Pancreas (tissue), 10 donors: ENCODE data around the gene WDR86. TPM values are rescaled to one million over a fixed set of nuclear protein-coding genes. Genes with fewer than 3 reads are reported as not detected.

Source experiments
- ATAC-seq, 4 donors: fragments of 200-7000 bp; cut with Tn5 transposase; one replicate each; pipeline versions ENCODE4 v1.8.0 to v1.9.1; 2020; ENCODE audit warnings: mild to moderate bottlenecking in 4 of 4, moderate library complexity in 4 of 4
- DNase-seq, 6 donors: peaks; one replicate each; pipeline ENCODE4 v3.0.0-alpha.2; 2020
- FAIRE-seq: peaks from 2 replicates; lab custom pipeline; 2012; peaks lifted over from hg19 to GRCh38; lab: Jason Lieb, UNC
- H3K27ac ChIP-seq, 4 donors: fragments of 200-600 bp; sonication (generic); 1 replicate in 3 of 4; 2 replicates in 1 of 4; pipeline versions ENCODE4 v1.5.0 to v1.8.0; 2020
- H3K27me3 ChIP-seq, 4 donors: fragments of 200-600 bp; one replicate each; pipeline ENCODE4 v1.8.0; 2021
- H3K36me3 ChIP-seq, 3 donors: fragments of 200-600 bp; sonication (generic) in 1 of 3; one replicate each; pipeline versions ENCODE4 v1.5.0 to v1.8.0; 2020 to 2021
- H3K4me1 ChIP-seq, 3 donors: fragments of 200-600 bp; one replicate each; pipeline ENCODE4 v1.8.0; 2021
- H3K4me3 ChIP-seq, 4 donors: fragments of 200-600 bp; sonication (generic) in 2 of 4; one replicate each; pipeline versions ENCODE4 v1.5.0 to v1.8.0; 2020 to 2021
- H3K9me3 ChIP-seq, 4 donors: fragments of 200-600 bp; one replicate each; pipeline ENCODE4 v1.8.0; 2021
- WGBS, 2 donors: extraction: QIAGEN DNeasy Blood & Tissue Kit; methylation state at CpG; one replicate each; pipeline ENCODE4 v1.1.7; 2013; 5-methylcytosine and 5-hydroxymethylcytosine counted together
- intact Hi-C, 3 donors: fragments of 100-400 bp; cut with DNase I; formaldehyde crosslinking; loops; one replicate each; pipeline versions ENCODE4 v1.11.1 to v1.14.2; 2022
- polyA plus RNA-seq, 2 donors: library from polyadenylated mRNA; stranded (reverse); fragments of 200-250 nt; gene quantifications; one replicate each; pipeline ENCODE4 v1.2.3, GENCODE V29; 2013
- total RNA-seq, 6 donors: library from RNA; stranded (reverse); fragmentation: NEBNext Ultra II Directional in 4 of 6; extraction: Animal tissue kit (Norgen Biotek cat#: 25700) in 4 of 6; gene quantifications; one replicate each; pipeline versions ENCODE4 v1.2.1 to v1.2.4, GENCODE V29; 2021 to 2023
- TF ChIP-seq, protein P1 (sequence below), 4 donors: fragments of 200-600 bp; sonication (generic) in 3 of 4; IDR thresholded peaks; one replicate each; pipeline versions ENCODE4 v1.5.0 to v1.8.0; 2021; ENCODE audit warnings: antibody characterized with exemption in 4 of 4
- donor health status: healthy with polysubstance abuse.
- donor health status: DM: no; HTN: no; CAD: no; lungs with moderate emphysema.
- donor health status: DM: no; HTN: no; CAD: no.
- donor health status: control.
- donor health status: control.
- donor health status: Bipolar disorder and iron deficiency.
- donor health status: DM: yes; HTN: yes; CAD: no.
- donor health status: DM: no; HTN: no; CAD: no.
- donor health status: DM: no; HTN: no; CAD: no.
- donor health status: DM: yes; HTN: yes; CAD: no.

The WDR86 gene
- total and polyA plus RNA-seq, 8 donors, result 0.28 to 1.7 (median 1.0) TPM

DNA sequence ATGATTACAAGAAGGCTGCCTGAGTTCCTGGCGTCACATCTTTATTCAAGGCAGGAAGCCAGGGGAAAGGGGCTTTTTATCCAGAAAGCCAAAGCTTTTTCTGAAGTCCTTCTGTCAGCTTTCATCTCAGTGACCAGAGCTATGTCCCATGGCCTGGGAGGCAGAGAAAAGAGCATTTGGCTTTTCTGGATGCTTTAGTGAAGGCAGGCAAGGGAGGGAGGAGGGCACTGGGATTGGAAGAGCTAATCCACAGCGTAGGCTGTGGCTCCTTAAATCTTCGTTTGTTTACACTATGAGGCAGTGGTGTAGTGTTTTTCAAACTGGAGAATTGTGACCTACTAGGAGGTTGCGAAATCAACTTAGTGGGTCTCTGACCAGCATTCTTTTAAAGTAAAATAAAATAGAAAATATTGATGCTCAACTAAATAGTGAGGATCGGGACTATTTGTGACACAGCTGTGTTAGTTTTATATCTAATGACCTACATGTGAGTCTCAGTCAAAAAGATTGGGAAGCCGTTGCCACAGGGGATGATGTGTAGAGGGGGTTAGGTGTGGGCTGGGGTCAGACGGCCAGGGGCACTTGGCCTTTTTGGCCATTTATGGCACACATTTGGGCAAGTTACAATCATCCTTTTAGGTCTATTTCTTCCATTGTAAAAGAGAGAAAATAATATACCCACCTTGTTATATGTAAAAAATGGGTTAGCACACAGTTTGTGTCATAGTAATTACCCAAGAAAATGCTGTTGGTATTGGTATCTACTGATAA lies 16.0 kb upstream of the WDR86 start:
- peak in 1 of 6 donors; percentile 8 for DNase-seq
- WGBS, 2 donors, result 76 to 77% methylated on average over 7 of the region's 7 CpGs
- Histone ChIP-seq H3K4me1 (peaks cover 0 to 12% (median 0%) of the 10 kb centered on the region in 3 donors), H3K9me3 (no peaks in the 10 kb centered on the region), H3K36me3 (no peaks in the 10 kb centered on the region), H3K4me3 (no peak overlapping the region), H3K27me3 (no peaks in the 10 kb centered on the region), H3K27ac (peak overlapping the region in 1 of 4 donors; percentile 10)
- intact Hi-C loops, result no loop called here
- TF ChIP-seq, protein P1, sequence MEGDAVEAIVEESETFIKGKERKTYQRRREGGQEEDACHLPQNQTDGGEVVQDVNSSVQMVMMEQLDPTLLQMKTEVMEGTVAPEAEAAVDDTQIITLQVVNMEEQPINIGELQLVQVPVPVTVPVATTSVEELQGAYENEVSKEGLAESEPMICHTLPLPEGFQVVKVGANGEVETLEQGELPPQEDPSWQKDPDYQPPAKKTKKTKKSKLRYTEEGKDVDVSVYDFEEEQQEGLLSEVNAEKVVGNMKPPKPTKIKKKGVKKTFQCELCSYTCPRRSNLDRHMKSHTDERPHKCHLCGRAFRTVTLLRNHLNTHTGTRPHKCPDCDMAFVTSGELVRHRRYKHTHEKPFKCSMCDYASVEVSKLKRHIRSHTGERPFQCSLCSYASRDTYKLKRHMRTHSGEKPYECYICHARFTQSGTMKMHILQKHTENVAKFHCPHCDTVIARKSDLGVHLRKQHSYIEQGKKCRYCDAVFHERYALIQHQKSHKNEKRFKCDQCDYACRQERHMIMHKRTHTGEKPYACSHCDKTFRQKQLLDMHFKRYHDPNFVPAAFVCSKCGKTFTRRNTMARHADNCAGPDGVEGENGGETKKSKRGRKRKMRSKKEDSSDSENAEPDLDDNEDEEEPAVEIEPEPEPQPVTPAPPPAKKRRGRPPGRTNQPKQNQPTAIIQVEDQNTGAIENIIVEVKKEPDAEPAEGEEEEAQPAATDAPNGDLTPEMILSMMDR (IDR thresholded peaks at IDR 0.05), result no peak
- peak in 1 of 4 donors; percentile 21 for ATAC-seq
- no peak for FAIRE-seq

DNA sequence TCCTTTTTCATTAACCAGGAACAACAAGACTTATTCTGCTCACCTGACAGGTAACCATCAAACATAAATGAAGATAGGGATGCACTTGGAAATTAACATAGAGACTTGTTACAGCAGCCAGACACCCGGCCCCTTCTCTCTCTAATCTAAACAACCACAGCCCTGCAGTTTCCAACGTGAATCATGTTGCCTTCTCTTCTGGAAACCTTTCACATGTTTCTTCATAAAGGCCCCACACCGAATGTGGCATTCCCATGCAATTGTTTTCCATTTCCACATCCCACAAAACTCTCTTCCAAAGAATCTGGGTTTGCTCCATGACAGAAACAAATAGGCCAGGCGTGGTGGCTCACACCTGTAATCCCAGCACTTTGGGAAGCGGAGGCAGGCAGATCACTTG lies 15.0 kb upstream of the WDR86 start:
- WGBS, 2 donors, result 82 to 85% methylated on average over 5 of the region's 5 CpGs
- Histone ChIP-seq H3K4me3 (no peak overlapping the region), H3K36me3 (no peaks in the 10 kb centered on the region), H3K9me3 (no peaks in the 10 kb centered on the region), H3K27ac (no peak overlapping the region), H3K27me3 (no peaks in the 10 kb centered on the region), H3K4me1 (peaks cover 0 to 6% (median 0%) of the 10 kb centered on the region in 3 donors)
- FAIRE-seq (no peak), DNase-seq (peak in 1 of 6 donors; percentile 1), ATAC-seq (no peak)
- intact Hi-C loops, result no loop called here
- TF ChIP-seq, protein P1 (IDR thresholded peaks at IDR 0.05), result no peak

DNA sequence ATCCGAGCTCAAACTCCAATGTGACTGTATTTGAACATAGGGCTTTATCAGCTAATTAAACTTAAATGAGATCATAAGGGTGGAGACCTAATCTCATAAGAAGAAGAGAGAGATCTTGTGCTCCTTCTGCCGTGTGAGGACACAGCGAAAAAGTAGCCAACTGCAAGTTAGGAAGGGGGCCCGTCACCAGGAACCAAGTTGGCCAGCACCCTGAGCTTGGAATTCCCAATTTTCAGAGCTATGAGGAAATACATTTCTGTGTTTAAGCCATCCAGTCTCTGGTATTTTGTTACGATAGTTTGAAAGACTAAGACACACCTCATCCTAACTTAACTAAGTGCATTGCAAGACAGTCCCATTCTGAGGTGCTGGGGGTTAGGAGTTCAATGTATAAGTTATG lies 14.1 kb upstream of the WDR86 start:
- intact Hi-C loops, result no loop called here
- no peak overlapping the region for H3K4me3 ChIP-seq
- no peaks in the 10 kb centered on the region for H3K9me3 ChIP-seq
- no peaks in the 10 kb centered on the region for H3K4me1 ChIP-seq
- no peaks in the 10 kb centered on the region for H3K36me3 ChIP-seq
- TF ChIP-seq, protein P1 (IDR thresholded peaks at IDR 0.05), result no peak
- DNase-seq (peak in 1 of 6 donors; percentile 7), ATAC-seq (no peak), FAIRE-seq (no peak)
- 79 to 84% methylated on average over 5 of the region's 5 CpGs for WGBS, 2 donors
- no peaks in the 10 kb centered on the region for H3K27me3 ChIP-seq
- H3K27ac ChIP-seq, result no peak overlapping the region

DNA sequence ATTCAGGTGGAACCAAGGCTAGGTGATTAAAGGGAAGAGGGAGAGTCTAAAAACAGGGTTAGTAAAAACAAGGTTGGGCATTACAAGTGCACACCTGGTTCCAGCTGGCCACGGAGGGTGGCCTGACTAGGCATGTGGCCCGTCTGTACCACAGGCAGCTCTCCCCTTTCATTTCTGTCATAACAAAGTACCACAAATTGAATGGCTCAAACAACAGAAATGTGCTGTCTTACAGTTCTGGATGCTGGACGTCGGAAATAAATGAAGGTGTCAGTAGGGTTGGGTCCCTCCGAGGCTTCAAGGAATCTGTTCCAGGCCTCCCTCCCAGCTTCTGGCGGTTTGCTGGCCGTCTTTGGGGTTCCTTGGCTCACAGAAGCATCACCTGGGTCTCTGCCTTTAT lies 13.4 kb upstream of the WDR86 start:
- H3K27me3 ChIP-seq, result no peaks in the 10 kb centered on the region
- H3K36me3 ChIP-seq, result no peaks in the 10 kb centered on the region
- FAIRE-seq (no peak), ATAC-seq (no peak), DNase-seq (peak in 1 of 6 donors; percentile 3)
- no peaks in the 10 kb centered on the region for H3K9me3 ChIP-seq
- TF ChIP-seq, protein P1 (IDR thresholded peaks at IDR 0.05), result no peak
- H3K4me3 ChIP-seq, result no peak overlapping the region
- WGBS, 2 donors, result 78 to 81% methylated on average over 7 of the region's 7 CpGs
- intact Hi-C loops, result no loop called here
- H3K4me1 ChIP-seq, result no peaks in the 10 kb centered on the region
- H3K27ac ChIP-seq, result no peak overlapping the region

DNA sequence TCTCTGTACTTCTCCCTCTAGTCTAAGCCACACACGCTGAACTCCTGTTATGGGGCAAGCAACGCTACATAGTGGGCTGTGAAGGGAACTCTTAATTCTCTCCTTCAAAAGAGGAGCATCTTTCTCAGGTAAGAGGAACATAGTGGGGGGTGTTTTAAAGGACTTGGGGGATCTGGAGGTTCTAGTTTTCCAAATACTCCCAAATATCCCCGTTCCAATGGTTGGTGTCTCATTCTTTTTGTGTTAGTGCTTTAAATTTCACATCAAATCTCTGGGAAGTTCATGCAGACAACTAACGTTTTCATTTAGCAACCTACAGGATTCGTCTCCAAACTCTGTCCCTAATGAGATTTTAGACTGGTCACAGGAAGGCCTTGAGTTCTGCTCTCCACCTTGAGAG lies 12.4 kb upstream of the WDR86 start:
- Histone ChIP-seq H3K27ac (no peak overlapping the region), H3K36me3 (no peaks in the 10 kb centered on the region), H3K27me3 (no peaks in the 10 kb centered on the region), H3K9me3 (no peaks in the 10 kb centered on the region), H3K4me3 (no peak overlapping the region), H3K4me1 (no peaks in the 10 kb centered on the region)
- intact Hi-C loops, result no loop called here
- FAIRE-seq (no peak), ATAC-seq (no peak), DNase-seq (no peak)
- 78 to 84% methylated on average over 5 of the region's 5 CpGs for WGBS, 2 donors
- TF ChIP-seq, protein P1 (IDR thresholded peaks at IDR 0.05), result no peak
